B cell (primary cell): ENCODE results near the gene KRT77. TPM values are rescaled to one million over a fixed set of nuclear protein-coding genes. Genes with fewer than 3 reads are reported as not detected.

Source experiments
- ATAC-seq: fragments of 200-7000 bp; cut with Tn5 transposase; one replicate; pipeline ENCODE4 v1.10.0; 2021; ENCODE audit warnings: low read depth, mild to moderate bottlenecking, moderate number of reproducible peaks, moderate library complexity
- CTCF ChIA-PET: fragments of 350-600 bp; sonication (Branson Sonifier 250); formaldehyde crosslinking; loops from one replicate; lab custom pipeline; 2021; ENCODE audit warnings: antibody characterized with exemption, inconsistent platforms; lab: Charles Lee
- POLR2A ChIA-PET: fragments of 350-600 bp; sonication (Branson Sonifier 250); formaldehyde crosslinking; loops from one replicate; lab custom pipeline; 2021; ENCODE audit warnings: antibody characterized with exemption; lab: Charles Lee
- DNase-seq: peaks from one replicate; pipeline ENCODE4 v3.0.0; 2013
- H2AFZ ChIP-seq: 2 replicates; pipeline ENCODE4 v1.6.1; 2012; ENCODE audit warnings: mild to moderate bottlenecking, low read depth, low read length; ENCODE audit not compliant: insufficient read depth, poor library complexity, severe bottlenecking
- H3K27ac ChIP-seq, 2 donors: 1 replicate in 1 of 2; 2 replicates in 1 of 2; pipeline ENCODE4 v1.5.1; 2012 to 2013; ENCODE audit warnings: low read length in 2 of 2, mild to moderate bottlenecking in 2 of 2, moderate library complexity in 1 of 2
- H3K27me3 ChIP-seq, 4 experiments: fragments of 200-600 bp in 1 of 4; sonication (generic) in 1 of 4; replicated peaks in 1 of 4; 1 replicate in 2 of 4; 2 replicates in 2 of 4; pipeline versions ENCODE4 v1.6.1 to v1.7.0; 2013 to 2016; ENCODE audit warnings: low read length in 3 of 4, mild to moderate bottlenecking in 2 of 4, mixed read lengths in 1 of 4, moderate library complexity in 1 of 4; ENCODE audit not compliant: insufficient read depth in 4 of 4, control insufficient read depth in 3 of 4; ENCODE audit errors: control extremely low read depth in 1 of 4
- H3K36me3 ChIP-seq, 2 experiments: replicated peaks in 1 of 2; 1 replicate in 1 of 2; 2 replicates in 1 of 2; pipeline versions ENCODE4 v1.6.1 to v1.7.1; 2013; ENCODE audit warnings: low read length in 1 of 2; ENCODE audit not compliant: insufficient read depth in 2 of 2, control insufficient read depth in 1 of 2; ENCODE audit errors: control extremely low read depth in 1 of 2, extremely low read depth in 1 of 2
- H3K4me1 ChIP-seq, 2 donors: fragments of 200-600 bp in 1 of 2; sonication (generic) in 1 of 2; 1 replicate in 1 of 2; 2 replicates in 1 of 2; pipeline versions ENCODE4 v1.5.1 to v1.6.1; 2013 to 2017; ENCODE audit warnings: low read length in 2 of 2; ENCODE audit not compliant: control insufficient read depth in 2 of 2, insufficient read depth in 2 of 2
- H3K4me2 ChIP-seq: replicated peaks from 2 replicates; pipeline ENCODE3; 2012; ENCODE audit warnings: mild to moderate bottlenecking, low read depth, low read length; ENCODE audit not compliant: poor library complexity, severe bottlenecking
- H3K4me3 ChIP-seq, 5 experiments: fragments of 200-600 bp in 1 of 5; sonication (generic) in 1 of 5; 1 replicate in 3 of 5; 2 replicates in 2 of 5; pipeline versions ENCODE4 v1.5.1 to v1.7.0; 2011 to 2016; ENCODE audit warnings: low read length in 4 of 5, mild to moderate bottlenecking in 4 of 5, low read depth in 2 of 5, control low read depth in 1 of 5, moderate library complexity in 1 of 5; ENCODE audit not compliant: insufficient read depth in 1 of 5; ENCODE audit errors: control extremely low read depth in 1 of 5, extremely low read depth in 1 of 5
- H3K79me2 ChIP-seq: fragments of 200-600 bp; sonication (generic); one replicate; pipeline ENCODE4 v1.6.0; 2016; ENCODE audit warnings: low read length; ENCODE audit not compliant: control insufficient read depth, insufficient read depth
- H3K9ac ChIP-seq: fragments of 200-600 bp; sonication (generic); 2 replicates; pipeline ENCODE4 v1.6.1; 2017; ENCODE audit warnings: mild to moderate bottlenecking, low read length, moderate library complexity
- H3K9me3 ChIP-seq, 3 donors: one replicate each; pipeline versions ENCODE4 v1.6.1 to v1.7.1; 2013; ENCODE audit warnings: low read length in 2 of 3; ENCODE audit not compliant: control insufficient read depth in 2 of 3, insufficient read depth in 1 of 3; ENCODE audit errors: control extremely low read depth in 1 of 3
- H4K20me1 ChIP-seq: 2 replicates; pipeline ENCODE4 v1.6.0; 2012; ENCODE audit warnings: mild to moderate bottlenecking, low read length; ENCODE audit not compliant: insufficient read depth, control insufficient read depth, poor library complexity, severe bottlenecking
- H3K27ac Mint-ChIP-seq: one replicate; pipeline ENCODE4 v1.8.0; 2021; ENCODE audit warnings: mixed read lengths
- H3K27me3 Mint-ChIP-seq: one replicate; pipeline ENCODE4 v1.8.0; 2021; ENCODE audit warnings: mixed read lengths
- H3K4me1 Mint-ChIP-seq: one replicate; pipeline ENCODE4 v1.8.0; 2021; ENCODE audit warnings: mixed read lengths
- H3K4me3 Mint-ChIP-seq: one replicate; pipeline ENCODE4 v1.8.0; 2021; ENCODE audit warnings: mixed read lengths
- H3K9me3 Mint-ChIP-seq: one replicate; pipeline ENCODE4 v1.8.0; 2022; ENCODE audit warnings: mixed read lengths; ENCODE audit not compliant: insufficient read depth
- CTCF ChIP-seq: fragments of 200-600 bp; IDR thresholded peaks from one replicate; pipeline ENCODE4 v1.8.0; 2022; ENCODE audit warnings: antibody characterized with exemption, mild to moderate bottlenecking
- EZH2 ChIP-seq: IDR thresholded peaks from 2 replicates; pipeline ENCODE4 v1.6.1; 2012; ENCODE audit warnings: borderline replicate concordance, low read depth, mild to moderate bottlenecking, moderate library complexity, low read length; ENCODE audit not compliant: insufficient read depth, poor library complexity, severe bottlenecking
- WGBS: methylation state at CpG from one replicate; pipeline ENCODE4 v1.1.5; 2013; ENCODE audit warnings: missing lambda C conversion rate; ENCODE audit not compliant: insufficient coverage; 5-methylcytosine and 5-hydroxymethylcytosine counted together
- intact Hi-C: fragments of 100-400 bp; cut with micrococcal nuclease; formaldehyde crosslinking; loops from one replicate; pipeline ENCODE4 v1.10.0; 2022
- polyA plus RNA-seq: library from polyadenylated mRNA; depleted of rRNA; stranded (reverse); fragments of >200 nt; gene quantifications from 2 replicates; pipeline ENCODE4 v1.2.3, GENCODE V29; 2012
- total RNA-seq, 2 donors: library from RNA; stranded (reverse); fragments of 120-200 nt in 1 of 2; gene quantifications; 1 replicate in 1 of 2; 2 replicates in 1 of 2; pipeline versions ENCODE4 v1.2.3 to v1.2.4, GENCODE V29; 2013 to 2022

The KRT77 gene
- total and polyA plus RNA-seq, 2 donors (not counting 1 experiment from before 2014, with no cell fraction given), result not detected

- TF ChIP-seq CTCF (no peak), EZH2 (no peak)
- CTCF ChIA-PET, result no interaction called here
Observed at GRCh38 chr12:52726451-52726850, 23.1 kb upstream of the KRT77 start.

GRCh38 chr12:52724384-52724783 lies 21.1 kb upstream of the KRT77 start:
- intact Hi-C loops, result no loop called here
- ATAC-seq (no peak), DNase-seq (no peak)
- no peak overlapping the region for H3K4me2 ChIP-seq
- no peak overlapping the region for H3K4me3 ChIP-seq
- no peaks in the 10 kb centered on the region for H3K36me3 ChIP-seq
- 76% methylated on average over 3 of the region's 3 CpGs for WGBS
- Mint-ChIP-seq H3K27me3 (peaks cover 14% of the 10 kb centered on the region), H3K27ac (no peak overlapping the region), H3K4me1 (no peaks in the 10 kb centered on the region), H3K9me3 (no peaks in the 10 kb centered on the region), H3K4me3 (no peak overlapping the region)
- TF ChIP-seq CTCF (no peak), EZH2 (no peak)
- no peaks in the 10 kb centered on the region for H4K20me1 ChIP-seq
- POLR2A ChIA-PET, result no interaction called here
- CTCF ChIA-PET, result no interaction called here
- H3K27ac ChIP-seq, result no peak overlapping the region
- H3K9me3 ChIP-seq, result no peaks in the 10 kb centered on the region
- no peaks in the 10 kb centered on the region for H3K4me1 ChIP-seq
- H3K9ac ChIP-seq, result no peak overlapping the region
- H3K27me3 ChIP-seq, result peaks cover 0 to 4% (median 0%) of the 10 kb centered on the region in 4 experiments
- H3K79me2 ChIP-seq, result no peaks in the 10 kb centered on the region
- no peak overlapping the region for H2AFZ ChIP-seq

More at GRCh38 chr12:52726451-52726850, 23.1 kb upstream of the KRT77 start:
- Histone ChIP-seq H3K4me3 (no peak overlapping the region), H4K20me1 (no peaks in the 10 kb centered on the region), H3K27me3 (peaks cover 0 to 4% (median 0%) of the 10 kb centered on the region in 4 experiments), H3K4me2 (no peak overlapping the region), H3K9me3 (no peaks in the 10 kb centered on the region), H3K27ac (no peak overlapping the region), H2AFZ (no peak overlapping the region), H3K4me1 (no peaks in the 10 kb centered on the region), H3K36me3 (no peaks in the 10 kb centered on the region), H3K79me2 (no peaks in the 10 kb centered on the region), H3K9ac (no peak overlapping the region)
- Mint-ChIP-seq H3K9me3 (no peaks in the 10 kb centered on the region), H3K27me3 (peaks cover 14% of the 10 kb centered on the region), H3K4me1 (no peaks in the 10 kb centered on the region), H3K4me3 (no peak overlapping the region), H3K27ac (no peak overlapping the region)
- ATAC-seq (no peak), DNase-seq (no peak)
- POLR2A ChIA-PET, result no interaction called here
- WGBS, result 67% methylated on average over 1 of the region's 2 CpGs
- intact Hi-C loops, result no loop called here
